SK-N-SH (cell line): ENCODE results near the gene ENTREP3.

Experiments used
- ELF1 ChIP-seq: IDR thresholded peaks from 2 replicates; pipeline ENCODE4 v1.4.0; 2012
- EP300 ChIP-seq, 2 experiments: IDR thresholded peaks; 2 replicates each; pipeline versions ENCODE4 v1.4.0 to v1.6.1; 2012; ENCODE audit warnings: borderline replicate concordance in 1 of 2, low read depth in 1 of 2, low read length in 1 of 2
- GABPA ChIP-seq: IDR thresholded peaks from 2 replicates; pipeline ENCODE4 v1.4.0; 2012; ENCODE audit warnings: low read depth, mild to moderate bottlenecking
- MAX ChIP-seq: IDR thresholded peaks from 2 replicates; pipeline ENCODE4 v1.4.0; 2012; ENCODE audit warnings: low read depth
- MEF2A ChIP-seq: IDR thresholded peaks from 2 replicates; pipeline ENCODE4 v1.4.0; 2012; ENCODE audit warnings: low read depth, borderline replicate concordance
- PBX3 ChIP-seq: IDR thresholded peaks from 2 replicates; pipeline ENCODE4; 2012
- POLR2AphosphoS5 ChIP-seq: IDR thresholded peaks from 2 replicates; pipeline ENCODE4 v1.6.1; 2012; ENCODE audit warnings: low read depth, low read length
- RAD21 ChIP-seq: IDR thresholded peaks from 2 replicates; pipeline ENCODE4 v1.6.1; 2012; ENCODE audit warnings: mild to moderate bottlenecking, low read length
- REST ChIP-seq: IDR thresholded peaks from 2 replicates; pipeline ENCODE4 v1.6.1; 2012; ENCODE audit warnings: mild to moderate bottlenecking, low read depth, low read length, moderate library complexity
- SMC3 ChIP-seq: IDR thresholded peaks from 2 replicates; pipeline ENCODE4 v1.6.1; 2012; ENCODE audit warnings: low read depth, low read length, improper control_type of control experiment
- TAF1 ChIP-seq: IDR thresholded peaks from 2 replicates; pipeline ENCODE4 v1.6.1; 2012; ENCODE audit warnings: low read depth, mild to moderate bottlenecking, low read length, moderate library complexity, borderline replicate concordance
- TEAD4 ChIP-seq: IDR thresholded peaks from 2 replicates; pipeline ENCODE4 v1.4.0; 2012; ENCODE audit warnings: mild to moderate bottlenecking, borderline replicate concordance; ENCODE audit not compliant: insufficient read depth
- YY1 ChIP-seq: IDR thresholded peaks from 2 replicates; pipeline ENCODE4 v1.4.0; 2012; ENCODE audit warnings: low read depth, mild to moderate bottlenecking
- TF ChIP-seq, protein P1 (sequence below): fragments of 200-600 bp; sonication (generic); IDR thresholded peaks from 2 replicates; pipeline ENCODE4 v1.6.1; 2017; ENCODE audit warnings: antibody characterized with exemption, mild to moderate bottlenecking, moderate library complexity

DNA sequence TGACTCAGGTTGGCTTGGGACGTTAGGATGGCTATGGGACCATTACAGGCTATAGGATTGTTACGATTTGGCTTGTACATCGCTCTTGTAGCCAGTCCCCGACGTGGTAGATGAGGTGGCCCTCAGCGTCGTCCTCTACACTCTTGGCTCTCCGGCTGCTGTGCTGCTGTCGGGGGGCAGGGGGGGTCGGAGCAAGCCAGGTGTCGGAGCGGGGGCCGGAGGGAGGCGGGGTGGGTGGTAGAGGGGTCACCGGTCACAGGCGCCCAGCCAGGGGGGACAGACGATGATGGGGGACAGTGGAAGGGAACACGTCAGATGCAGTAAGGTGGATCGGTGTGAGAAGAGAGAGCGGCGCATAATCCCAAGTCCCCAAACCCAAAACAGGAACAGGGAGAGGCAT lies 13.3 kb upstream of the ENTREP3 start:
- TF ChIP-seq ELF1 (no peak), PBX3 (no peak), RAD21 (no peak), SMC3 (no peak), MEF2A (no peak), MAX (no peak), YY1 (no peak), POLR2AphosphoS5 (no peak), GABPA (no peak), EP300 (IDR thresholded peaks at IDR 0.05; ENCODE audit: borderline replicate concordance in 1 of 2, low read depth in 1 of 2, low read length in 1 of 2) (no peak), TAF1 (no peak), REST (no peak), TEAD4 (no peak)
- TF ChIP-seq, protein P1, sequence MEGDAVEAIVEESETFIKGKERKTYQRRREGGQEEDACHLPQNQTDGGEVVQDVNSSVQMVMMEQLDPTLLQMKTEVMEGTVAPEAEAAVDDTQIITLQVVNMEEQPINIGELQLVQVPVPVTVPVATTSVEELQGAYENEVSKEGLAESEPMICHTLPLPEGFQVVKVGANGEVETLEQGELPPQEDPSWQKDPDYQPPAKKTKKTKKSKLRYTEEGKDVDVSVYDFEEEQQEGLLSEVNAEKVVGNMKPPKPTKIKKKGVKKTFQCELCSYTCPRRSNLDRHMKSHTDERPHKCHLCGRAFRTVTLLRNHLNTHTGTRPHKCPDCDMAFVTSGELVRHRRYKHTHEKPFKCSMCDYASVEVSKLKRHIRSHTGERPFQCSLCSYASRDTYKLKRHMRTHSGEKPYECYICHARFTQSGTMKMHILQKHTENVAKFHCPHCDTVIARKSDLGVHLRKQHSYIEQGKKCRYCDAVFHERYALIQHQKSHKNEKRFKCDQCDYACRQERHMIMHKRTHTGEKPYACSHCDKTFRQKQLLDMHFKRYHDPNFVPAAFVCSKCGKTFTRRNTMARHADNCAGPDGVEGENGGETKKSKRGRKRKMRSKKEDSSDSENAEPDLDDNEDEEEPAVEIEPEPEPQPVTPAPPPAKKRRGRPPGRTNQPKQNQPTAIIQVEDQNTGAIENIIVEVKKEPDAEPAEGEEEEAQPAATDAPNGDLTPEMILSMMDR = no peak
